GM12878 (cell line): ENCODE data around the gene IRF9. TPM values are rescaled to one million over a fixed set of nuclear protein-coding genes. Genes with fewer than 3 reads are reported as not detected.

ENCODE experiments used
- ASH2L ChIP-seq: fragments of 300-600, 200-600 bp; sonication (generic); IDR thresholded peaks from 2 replicates; pipeline ENCODE4 v1.6.1; 2017; ENCODE audit warnings: low read depth, mild to moderate bottlenecking, borderline replicate concordance
- BACH1 ChIP-seq: fragments of 450-650 bp; IDR thresholded peaks from 2 replicates; pipeline ENCODE4 v1.6.1; 2017; ENCODE audit warnings: mild to moderate bottlenecking, borderline replicate concordance
- CBX3 ChIP-seq: fragments of 200-600 bp; sonication (generic); IDR thresholded peaks from 2 replicates; pipeline ENCODE4 v1.6.1; 2016; ENCODE audit warnings: low read depth, borderline replicate concordance
- CHD2 ChIP-seq: IDR thresholded peaks from 2 replicates; pipeline ENCODE4 v1.6.1; 2011; ENCODE audit warnings: low read depth, low read length, improper control_type of control experiment, borderline replicate concordance
- EED ChIP-seq: sonication (generic); IDR thresholded peaks from 2 replicates; pipeline ENCODE4 v1.6.1; 2016; ENCODE audit warnings: antibody characterized with exemption, low read depth
- EGR1 ChIP-seq, 2 experiments: IDR thresholded peaks; 1 replicate in 1 of 2; 2 replicates in 1 of 2; pipeline ENCODE4 v1.6.1; 2011 to 2012; ENCODE audit warnings: low read depth in 2 of 2, low read length in 2 of 2, borderline replicate concordance in 1 of 2, mild to moderate bottlenecking in 1 of 2, moderate library complexity in 1 of 2
- EP300 ChIP-seq, 2 experiments: fragments of 150-350 bp in 1 of 2; IDR thresholded peaks; 2 replicates each; pipeline ENCODE4 v1.6.1; 2011 to 2012; ENCODE audit warnings: low read depth in 2 of 2, low read length in 2 of 2, borderline replicate concordance in 1 of 2, improper control_type of control experiment in 1 of 2, inconsistent platforms in 1 of 2; ENCODE audit not compliant: control insufficient read depth in 1 of 2
- FOS ChIP-seq: IDR thresholded peaks from 3 replicates; pipeline ENCODE4 v1.6.1; 2011; ENCODE audit warnings: borderline replicate concordance; ENCODE audit not compliant: insufficient read length; ENCODE audit errors: extremely low read depth
- FOXK2 ChIP-seq: fragments of 450-650 bp; IDR thresholded peaks from 2 replicates; pipeline ENCODE4 v1.6.1; 2017; ENCODE audit warnings: mild to moderate bottlenecking, moderate library complexity
- GATAD2B ChIP-seq: fragments of 450-650 bp; conservative IDR thresholded peaks from 2 replicates; pipeline ENCODE4 v1.6.1; 2017; ENCODE audit warnings: low read depth, mild to moderate bottlenecking, moderate library complexity
- HCFC1 ChIP-seq: fragments of 150-350 bp; IDR thresholded peaks from 2 replicates; pipeline ENCODE4 v1.6.1; 2014; ENCODE audit warnings: low read length
- HDAC6 ChIP-seq: fragments of 200-600 bp; sonication (generic); IDR thresholded peaks from one replicate; pipeline ENCODE4 v1.8.0; 2017; ENCODE audit warnings: antibody characterized with exemption; ENCODE audit not compliant: unreplicated experiment
- HDGF ChIP-seq: fragments of 450-650 bp; IDR thresholded peaks from 2 replicates; pipeline ENCODE4 v1.6.1; 2016; ENCODE audit warnings: antibody characterized with exemption
- IRF4 ChIP-seq: IDR thresholded peaks from 2 replicates; pipeline ENCODE4 v1.6.1; 2011; ENCODE audit warnings: low read depth, low read length
- IRF5 ChIP-seq: fragments of 450-650 bp; IDR thresholded peaks from 2 replicates; pipeline ENCODE4 v1.6.1; 2017; ENCODE audit warnings: borderline replicate concordance
- MEF2B ChIP-seq: fragments of 450-650 bp; IDR thresholded peaks from 2 replicates; pipeline ENCODE4 v1.6.1; 2018; ENCODE audit warnings: mild to moderate bottlenecking, moderate library complexity; ENCODE audit not compliant: partially characterized antibody, poor library complexity, severe bottlenecking
- MYC ChIP-seq: IDR thresholded peaks from 2 replicates; pipeline ENCODE4 v1.6.1; 2011; ENCODE audit warnings: mild to moderate bottlenecking, low read length, moderate library complexity, inconsistent platforms; ENCODE audit not compliant: insufficient read depth, insufficient replicate concordance, insufficient read length, severe bottlenecking
- NFXL1 ChIP-seq: fragments of 450-650 bp; IDR thresholded peaks from 2 replicates; pipeline ENCODE4 v1.6.1; 2017; ENCODE audit warnings: antibody characterized with exemption, mild to moderate bottlenecking, borderline replicate concordance
- PRDM15 ChIP-seq: fragments of 450-650 bp; formaldehyde crosslinking; IDR thresholded peaks from 2 replicates; pipeline ENCODE4 v1.4.0; 2020; ENCODE audit warnings: mild to moderate bottlenecking, moderate library complexity
- RAD21 ChIP-seq: IDR thresholded peaks from 2 replicates; pipeline ENCODE4 v1.6.1; 2011; ENCODE audit warnings: mild to moderate bottlenecking, low read depth, low read length, moderate library complexity; ENCODE audit not compliant: insufficient read depth
- SMAD5 ChIP-seq: IDR thresholded peaks from 2 replicates; pipeline ENCODE4 v1.6.1; 2016; ENCODE audit warnings: antibody characterized with exemption, low read depth
- TARDBP ChIP-seq: IDR thresholded peaks from 2 replicates; pipeline ENCODE4 v1.6.1; 2016; ENCODE audit warnings: borderline replicate concordance
- USF1 ChIP-seq: IDR thresholded peaks from 2 replicates; pipeline ENCODE4 v1.6.1; 2011; ENCODE audit warnings: borderline replicate concordance, low read depth, mild to moderate bottlenecking, moderate library complexity, mixed read lengths, low read length; ENCODE audit not compliant: insufficient read depth; ENCODE audit errors: extremely low read length
- WRNIP1 ChIP-seq: IDR thresholded peaks from 2 replicates; pipeline ENCODE4 v1.6.1; 2011; ENCODE audit warnings: low read depth, low read length, improper control_type of control experiment, borderline replicate concordance
- ZNF217 ChIP-seq: fragments of 450-650 bp; IDR thresholded peaks from 2 replicates; pipeline ENCODE4 v1.6.1; 2017; ENCODE audit warnings: antibody characterized with exemption, mild to moderate bottlenecking
- polyA plus RNA-seq, 11 experiments: library from polyadenylated mRNA; depleted of rRNA in 4 of 11; unstranded in 6 of 11; stranded (reverse) in 5 of 11; fragments of >200 nt; fragmentation: Nextera tagmentation in 4 of 11; fragmentation: Illumina TruSeq in 1 of 11; extraction: Ambion mirVana in 4 of 11; extraction: Trizol in 1 of 11; gene quantifications; 1 replicate in 1 of 11; 2 replicates in 10 of 11; pipeline versions ENCODE4 v1.2.1 to v1.2.3, GENCODE V29; 2011 to 2016; ENCODE audit warnings: inconsistent platforms in 2 of 11, missing spikeins in 2 of 11, low read depth in 1 of 11
- total RNA-seq, 4 experiments: library from RNA; depleted of rRNA in 3 of 4; stranded (reverse); fragments of >200 nt in 3 of 4; fragmentation: Illumina TruSeq in 1 of 4; extraction: Trizol in 1 of 4; gene quantifications; 2 replicates each; pipeline versions ENCODE4 v1.2.1 to v1.2.3, GENCODE V29; 2013 to 2021

IRF9 gene
- total and polyA plus RNA-seq, 10 of the 15 experiments (the other 5 are each of a cell fraction or from before 2014, with no cell fraction given) = 47.6 to 234 (median 148) TPM

- no peak for TF ChIP-seq IRF5
- TF ChIP-seq FOS = no peak
- no peak for TF ChIP-seq BACH1
- no peak; the same call in 1 of the 2 replicates for TF ChIP-seq TARDBP
- no peak for TF ChIP-seq PRDM15 (CRISPR knock-in tag)
- no peak for TF ChIP-seq GATAD2B
- TF ChIP-seq MEF2B = peak; percentile 67
- peak; percentile 77; the same call in 1 of the 2 replicates for TF ChIP-seq CHD2
- TF ChIP-seq EP300 (IDR thresholded peaks at IDR 0.05; ENCODE audit: borderline replicate concordance in 1 of 2, control insufficient read depth in 1 of 2, low read depth in 2 of 2, low read length in 2 of 2) = no peak; a peak in 1 of 4 replicates
- no peak for TF ChIP-seq ZNF217
- TF ChIP-seq EED = 0 out of 2 replicates have a peak, but pooled peaks have one; percentile 14
- peak in 1 of 2 experiments; percentile 89; a peak in 2 of 3 replicates for TF ChIP-seq EGR1 (IDR thresholded peaks at IDR 0.05; ENCODE audit: borderline replicate concordance in 1 of 2, low read depth in 2 of 2, low read length in 2 of 2)
- TF ChIP-seq USF1 = no peak
- TF ChIP-seq RAD21 = no peak
- TF ChIP-seq HCFC1 = peak; percentile 23; the same call in 1 of the 2 replicates
- TF ChIP-seq FOXK2 = no peak
- no peak for TF ChIP-seq NFXL1
- no peak for TF ChIP-seq CBX3
- no peak; the same call in 1 of the 2 replicates for TF ChIP-seq SMAD5
- no peak for TF ChIP-seq IRF4
- TF ChIP-seq MYC = no peak
- no peak for TF ChIP-seq HDGF
- peak; percentile 97; the same call in 1 of the 2 replicates for TF ChIP-seq WRNIP1
- no peak for TF ChIP-seq HDAC6
- TF ChIP-seq ASH2L = peak; percentile 64; the same call in 1 of the 2 replicates
These were observed 47.1 kb upstream of the IRF9 start (continued) for GRCh38 chr14:24113801-24114531.
